ENCODE measurements around the gene IL17RD. TPM values are rescaled to one million over a fixed set of nuclear protein-coding genes. Genes with fewer than 3 reads are reported as not detected.
A peak's percentile ranks its signal among the peaks of the same experiment; 100 is the strongest.

The IL17RD gene
- total RNA-seq, 1 donor from 2014 or later: not detected

- Mint-ChIP-seq H3K27me3 (peaks cover 21% of the 10 kb centered on the region), H3K9me3 (no peaks in the 10 kb centered on the region), H3K36me3 (ENCODE audit: low read depth) (no peaks in the 10 kb centered on the region), H3K4me3 (no peak overlapping the region), H3K4me1 (peaks cover 12% of the 10 kb centered on the region), H3K27ac (no peak overlapping the region)
- intact Hi-C loops (cut with micrococcal nuclease): no loop called here
- DNase-seq (no peak), ATAC-seq (ENCODE audit: low read depth) (no peak)
- POLR2A ChIA-PET: interaction anchor here (0.7 kb wide), 1 partner anchor 13 kb away, joined by 3 read pairs; no protein-coding TSS in a partner anchor
- no peak for TF ChIP-seq CTCF (IDR thresholded peaks at IDR 0.05)
- CTCF ChIA-PET: interaction anchor here (0.7 kb wide), 1 partner anchor 90 kb away, joined by 3 read pairs; no protein-coding TSS in a partner anchor
Observed at GRCh38 chr3:57082481-57082880, 82.7 kb downstream of the IL17RD start.

GRCh38 chr3:57081173-57081572, 84.0 kb downstream of the IL17RD start:
- ChIA-PET POLR2A (interaction anchor here (1.3 kb wide), 1 partner anchor 13 kb away, joined by 5 read pairs; no protein-coding TSS in a partner anchor), CTCF (interaction anchor here (0.9 to 1.1 kb wide), 2 partner anchors 15 to 19 kb away, joined by 3 read pairs; no protein-coding TSS in a partner anchor)
- H3K4me1 Mint-ChIP-seq: peaks cover 14% of the 10 kb centered on the region
- H3K36me3 Mint-ChIP-seq (ENCODE audit: low read depth): no peaks in the 10 kb centered on the region
- peaks cover 31% of the 10 kb centered on the region for H3K27me3 Mint-ChIP-seq
- intact Hi-C loops (cut with micrococcal nuclease): no loop called here
- no peak overlapping the region for H3K27ac Mint-ChIP-seq
- DNase-seq (no peak), ATAC-seq (ENCODE audit: low read depth) (no peak)
- no peaks in the 10 kb centered on the region for H3K9me3 Mint-ChIP-seq
- no peak overlapping the region for H3K4me3 Mint-ChIP-seq
- no peak for TF ChIP-seq CTCF (IDR thresholded peaks at IDR 0.05)

GRCh38 chr3:57080171-57080570, 85.0 kb downstream of the IL17RD start:
- H3K4me1 Mint-ChIP-seq: peaks cover 14% of the 10 kb centered on the region
- DNase-seq (no peak), ATAC-seq (ENCODE audit: low read depth) (no peak)
- ChIA-PET CTCF (interaction anchor here (0.7 to 1.1 kb wide), 3 partner anchors 20 to 91 kb away, joined by 3 read pairs; no protein-coding TSS in a partner anchor), POLR2A (no interaction called here)
- no peaks in the 10 kb centered on the region for H3K36me3 Mint-ChIP-seq (ENCODE audit: low read depth)
- no peaks in the 10 kb centered on the region for H3K9me3 Mint-ChIP-seq
- TF ChIP-seq CTCF (IDR thresholded peaks at IDR 0.05): no peak
- peaks cover 33% of the 10 kb centered on the region for H3K27me3 Mint-ChIP-seq
- intact Hi-C loops (cut with micrococcal nuclease): no loop called here
- peak overlapping the region; percentile 75 for H3K4me3 Mint-ChIP-seq
- H3K27ac Mint-ChIP-seq: no peak overlapping the region

DNA sequence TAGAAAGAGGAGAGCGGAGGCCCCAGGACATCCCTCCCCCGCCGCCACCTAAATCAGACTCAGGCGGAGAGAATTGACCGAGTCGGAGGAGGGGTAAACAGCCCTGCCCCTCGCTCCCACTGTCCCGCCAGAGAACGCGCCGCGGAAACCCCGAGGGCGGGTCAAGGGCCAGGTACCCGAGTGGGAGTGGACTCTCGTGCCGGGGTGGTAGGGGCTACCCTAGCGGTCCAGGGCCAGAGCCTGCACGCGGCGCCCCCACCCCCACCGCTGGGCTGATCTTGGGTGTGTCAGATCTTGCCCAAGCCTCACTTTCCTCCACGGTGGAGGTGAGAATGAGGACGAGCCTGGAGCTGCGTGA, 85.7 kb downstream of the IL17RD start:
- TF ChIP-seq CTCF (IDR thresholded peaks at IDR 0.05): no peak
- peaks cover 40% of the 10 kb centered on the region for H3K27me3 Mint-ChIP-seq
- intact Hi-C loops (cut with micrococcal nuclease): loop anchor here (2.0 to 5.0 kb wide), 3 partner anchors 61 to 322 kb away; partner anchors contain the start of gene APPL1
- no peaks in the 10 kb centered on the region for H3K9me3 Mint-ChIP-seq
- H3K4me3 Mint-ChIP-seq: peak overlapping the region; percentile 64
- no peak overlapping the region for H3K27ac Mint-ChIP-seq
- ChIA-PET POLR2A (interaction anchor here (2.3 kb wide), 1 partner anchor 11 kb away, joined by 22 read pairs; no protein-coding TSS in a partner anchor), CTCF (interaction anchor here (2.2 to 2.3 kb wide), 2 partner anchors 11 to 84 kb away, joined by 9 to 11 read pairs; no protein-coding TSS in a partner anchor)
- H3K4me1 Mint-ChIP-seq: peaks cover 16% of the 10 kb centered on the region
- DNase-seq: no peak
- ATAC-seq (ENCODE audit: low read depth): no peak
- H3K36me3 Mint-ChIP-seq (ENCODE audit: low read depth): no peaks in the 10 kb centered on the region

DNA sequence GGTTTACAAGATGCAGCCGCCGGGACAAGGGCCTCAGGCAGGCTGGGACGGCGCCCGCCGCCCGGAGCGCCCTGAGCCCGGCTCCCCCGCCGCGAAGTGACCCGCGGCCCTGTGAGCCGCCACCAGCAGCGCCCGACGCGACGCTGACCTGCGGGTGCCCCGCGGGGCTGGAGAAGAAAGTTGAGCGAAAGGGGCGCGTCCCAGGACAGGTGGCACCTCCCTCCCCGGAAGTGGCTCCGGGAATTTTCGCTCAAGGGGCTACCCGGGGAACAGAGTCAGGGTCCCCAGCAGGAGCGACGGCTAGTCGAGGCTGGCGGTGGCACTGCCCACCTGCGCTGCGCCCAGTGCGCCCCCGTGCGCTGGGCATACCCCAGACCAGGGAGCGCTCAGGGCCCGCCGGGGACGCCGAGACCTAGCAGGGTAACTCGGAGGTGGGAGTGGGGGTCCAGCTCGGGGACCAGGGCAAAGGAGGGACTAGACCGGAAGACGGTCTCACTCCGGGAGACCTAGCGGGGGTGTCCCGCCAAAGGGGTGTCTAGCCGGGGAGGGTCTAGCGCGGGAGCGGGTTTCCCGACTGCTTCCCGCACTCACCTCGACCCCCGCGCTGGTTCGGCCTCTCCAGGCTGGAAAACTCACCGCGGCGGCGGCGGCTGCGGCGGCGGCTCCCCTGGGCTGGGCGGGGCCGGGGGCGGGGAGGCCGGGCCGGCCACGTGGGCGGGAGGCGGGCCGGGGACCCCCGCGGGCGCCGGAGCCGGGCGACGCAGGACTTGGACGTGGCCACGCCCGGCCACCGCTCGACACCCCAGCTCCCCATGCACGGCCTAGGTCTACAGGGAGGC, 86.3 kb downstream of the IL17RD start:
- peak; percentile 46 for DNase-seq
- no peaks in the 10 kb centered on the region for H3K36me3 Mint-ChIP-seq (ENCODE audit: low read depth)
- peak; percentile 37 for ATAC-seq (ENCODE audit: low read depth)
- CTCF ChIA-PET: interaction anchor here (1.3 to 2.3 kb wide), 3 partner anchors 10 to 83 kb away, joined by 3 to 11 read pairs (median 9); no protein-coding TSS in a partner anchor
- TF ChIP-seq CTCF (IDR thresholded peaks at IDR 0.05): no peak
- H3K4me1 Mint-ChIP-seq: peaks cover 20% of the 10 kb centered on the region
- peak overlapping the region; percentile 78 for H3K4me3 Mint-ChIP-seq
- peaks cover 44% of the 10 kb centered on the region for H3K27me3 Mint-ChIP-seq
- intact Hi-C loops (cut with micrococcal nuclease): loop anchor here (1.0 to 5.0 kb wide), 5 partner anchors 11 to 322 kb away; partner anchors contain the start of gene APPL1
- H3K27ac Mint-ChIP-seq: no peak overlapping the region
- POLR2A ChIA-PET: interaction anchor here (1.0 to 2.3 kb wide), 3 partner anchors 10 to 396 kb away, joined by 3 to 22 read pairs (median 4); partner anchors contain the start of genes SPATA12 and TASOR
- no peaks in the 10 kb centered on the region for H3K9me3 Mint-ChIP-seq

All from activated B cell treated with CpG ODN at 0.5 μM for 24 hours (primary cell).